GM18517 (cell line): Measurements from ENCODE around the gene RGS6.

Source experiments
- ATAC-seq: cut with Tn5 transposase; IDR thresholded peaks from one replicate; pipeline ENCODE4 v1.9.1; 2021; ENCODE audit warnings: mild to moderate bottlenecking, moderate library complexity; ENCODE audit not compliant: unreplicated experiment

RGS6 gene

GRCh38 chr14:72600551-72601330, 668.5 kb downstream of the RGS6 start:
- ATAC-seq: no peak

DNA sequence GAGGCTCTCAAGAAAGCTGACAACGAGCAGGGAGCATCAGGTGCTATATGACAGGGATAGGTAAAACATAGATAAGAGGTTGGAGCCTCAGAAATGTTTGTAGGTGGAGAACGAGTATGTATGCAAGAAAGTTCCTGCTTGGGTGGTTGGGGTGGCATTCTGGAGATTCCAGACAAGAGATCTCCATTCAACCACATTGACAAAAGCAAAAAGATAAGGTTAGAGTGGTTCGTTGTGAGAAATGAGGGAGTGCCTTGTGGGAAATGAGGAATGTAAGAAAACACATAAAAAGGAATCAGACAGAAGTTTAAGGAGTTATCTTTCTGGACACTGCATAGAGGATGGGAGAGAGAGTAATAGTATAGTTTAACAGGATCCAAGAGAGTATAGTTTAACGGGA, 671.4 kb downstream of the RGS6 start:
- no peak for ATAC-seq

GRCh38 chr14:72604133-72604532, 671.9 kb downstream of the RGS6 start:
- no peak for ATAC-seq

- no peak for ATAC-seq
Measured at GRCh38 chr14:72605096-72605920, 673.1 kb downstream of the RGS6 start.

DNA sequence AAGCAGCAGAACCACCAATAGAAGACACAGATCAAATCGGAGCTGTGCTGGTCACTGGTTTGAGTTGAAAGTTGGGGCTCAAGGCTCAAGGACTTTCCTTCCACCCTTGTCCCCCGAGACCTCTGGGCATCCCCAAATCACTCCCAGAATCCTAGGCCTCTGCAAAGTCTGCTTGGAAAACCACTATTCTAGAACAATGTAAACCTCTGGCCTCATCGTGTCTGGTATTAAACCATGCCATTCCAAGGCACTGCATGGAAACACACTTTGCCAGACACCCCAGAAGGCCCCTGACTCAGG, 673.6 kb downstream of the RGS6 start:
- ATAC-seq: no peak

- no peak for ATAC-seq
Measured at GRCh38 chr14:72606879-72607278, 674.6 kb downstream of the RGS6 start.

GRCh38 chr14:72607386-72608130, 675.3 kb downstream of the RGS6 start:
- ATAC-seq: no peak

DNA sequence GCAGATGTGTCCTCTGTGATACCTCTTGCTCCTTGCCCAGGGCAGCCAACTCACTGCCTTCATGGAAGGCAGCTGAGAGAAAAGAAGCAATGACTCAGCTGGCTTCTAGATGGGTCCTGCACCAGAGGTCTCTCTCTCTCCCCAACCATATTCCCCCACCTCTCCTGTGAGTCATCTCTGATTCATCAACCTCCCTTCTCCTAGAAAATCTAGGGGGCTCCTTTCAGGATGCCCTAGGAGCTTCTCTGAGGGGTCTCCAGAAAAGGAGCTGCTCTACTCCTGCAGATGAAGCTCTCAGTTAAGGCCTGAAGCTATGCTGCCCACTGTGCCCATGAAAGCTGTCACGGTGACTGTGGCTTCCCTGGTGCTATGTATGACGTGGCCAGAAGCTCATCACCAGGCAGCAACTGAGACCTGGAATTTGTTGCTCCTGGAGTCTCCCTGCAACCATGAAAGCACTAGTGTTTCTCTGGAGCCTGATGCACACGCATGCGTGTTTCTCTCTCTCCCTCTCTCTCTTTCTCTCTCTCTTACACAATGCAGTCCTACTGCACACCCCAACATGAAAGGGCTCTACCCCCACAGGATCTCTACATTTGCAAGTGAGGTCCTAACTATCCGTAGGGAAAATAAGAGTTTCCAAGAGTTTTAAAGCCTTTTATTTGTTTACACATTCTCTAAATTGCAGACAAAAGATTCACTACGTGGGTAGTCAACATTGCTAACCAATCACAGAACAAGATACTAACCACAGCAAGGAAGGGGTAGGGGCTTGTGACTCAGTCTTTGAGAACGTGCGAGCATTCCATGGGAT, 676.4 kb downstream of the RGS6 start:
- ATAC-seq: no peak

DNA sequence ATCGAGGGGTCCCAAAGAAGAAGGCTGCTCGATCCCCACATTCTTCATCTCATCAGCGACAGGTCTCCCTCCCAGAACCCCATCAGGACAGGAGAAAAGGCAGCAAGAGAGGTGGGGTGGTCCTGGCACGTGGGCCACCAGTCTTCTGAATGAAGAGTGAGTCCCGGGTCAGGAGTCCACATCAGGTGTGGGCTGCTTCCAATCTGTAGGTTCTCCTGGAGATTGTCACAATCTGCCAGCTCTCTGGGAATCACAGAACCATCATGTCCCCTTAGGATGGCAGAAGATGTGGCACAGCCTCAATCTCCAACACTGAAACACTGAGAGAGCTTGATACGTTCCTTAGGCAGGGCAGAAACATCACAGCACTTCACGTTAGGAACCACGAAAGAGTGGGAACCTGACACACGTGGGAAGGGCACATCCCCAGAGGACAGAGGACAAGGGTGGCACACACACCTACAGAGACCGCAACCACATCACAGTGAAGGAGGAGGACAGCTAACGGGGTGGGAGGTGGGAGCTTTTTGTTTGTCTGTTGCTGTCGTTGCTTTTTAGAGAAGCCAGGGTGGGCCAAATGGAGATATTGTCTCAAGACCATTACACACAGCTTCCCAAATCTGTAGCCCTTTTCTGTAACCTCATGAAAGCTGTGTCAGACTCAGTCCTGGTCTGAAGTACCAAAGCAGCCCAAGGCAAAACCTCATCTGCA, 677.1 kb downstream of the RGS6 start:
- no peak for ATAC-seq

GRCh38 chr14:72610096-72610830, 678.0 kb downstream of the RGS6 start:
- no peak for ATAC-seq

DNA sequence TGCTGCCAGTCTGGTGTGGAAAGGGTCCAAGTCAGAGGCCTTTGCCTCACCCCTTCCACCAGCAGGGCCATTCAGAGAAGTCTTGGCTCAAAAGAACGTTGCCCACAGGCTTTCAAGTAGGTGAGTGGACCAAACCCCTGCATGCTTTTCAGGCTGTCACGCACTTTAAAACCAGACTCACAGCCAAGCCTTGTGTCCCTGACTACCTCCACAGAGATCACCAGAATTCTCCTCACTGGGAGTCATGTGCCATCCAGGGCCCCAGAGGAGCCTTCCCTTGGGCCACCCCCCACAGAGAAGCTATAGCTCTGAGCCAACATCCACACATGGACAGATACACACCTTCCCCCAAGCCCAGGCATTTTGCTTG, 678.6 kb downstream of the RGS6 start:
- ATAC-seq: no peak

DNA sequence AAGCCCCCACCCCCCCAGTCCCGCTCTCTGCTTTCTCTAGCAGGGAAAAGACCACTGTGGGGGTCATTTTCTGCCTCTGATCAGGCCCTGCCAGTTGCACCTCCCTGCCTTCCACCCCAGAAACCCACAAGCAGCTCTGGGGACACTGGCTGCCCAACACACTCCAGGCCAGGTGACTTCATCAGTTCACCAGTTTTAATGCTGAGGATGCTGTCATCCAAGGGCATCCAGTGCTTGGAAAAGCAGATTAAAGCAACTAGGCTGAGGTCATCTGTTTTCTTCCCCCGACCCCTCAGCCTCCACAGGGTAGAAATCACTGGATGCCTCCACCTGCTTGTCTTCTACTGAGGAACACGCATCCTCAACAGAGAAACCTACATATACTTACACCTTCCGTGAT, 679.3 kb downstream of the RGS6 start:
- no peak for ATAC-seq

GRCh38 chr14:72612041-72612440, 679.8 kb downstream of the RGS6 start:
- ATAC-seq: no peak

DNA sequence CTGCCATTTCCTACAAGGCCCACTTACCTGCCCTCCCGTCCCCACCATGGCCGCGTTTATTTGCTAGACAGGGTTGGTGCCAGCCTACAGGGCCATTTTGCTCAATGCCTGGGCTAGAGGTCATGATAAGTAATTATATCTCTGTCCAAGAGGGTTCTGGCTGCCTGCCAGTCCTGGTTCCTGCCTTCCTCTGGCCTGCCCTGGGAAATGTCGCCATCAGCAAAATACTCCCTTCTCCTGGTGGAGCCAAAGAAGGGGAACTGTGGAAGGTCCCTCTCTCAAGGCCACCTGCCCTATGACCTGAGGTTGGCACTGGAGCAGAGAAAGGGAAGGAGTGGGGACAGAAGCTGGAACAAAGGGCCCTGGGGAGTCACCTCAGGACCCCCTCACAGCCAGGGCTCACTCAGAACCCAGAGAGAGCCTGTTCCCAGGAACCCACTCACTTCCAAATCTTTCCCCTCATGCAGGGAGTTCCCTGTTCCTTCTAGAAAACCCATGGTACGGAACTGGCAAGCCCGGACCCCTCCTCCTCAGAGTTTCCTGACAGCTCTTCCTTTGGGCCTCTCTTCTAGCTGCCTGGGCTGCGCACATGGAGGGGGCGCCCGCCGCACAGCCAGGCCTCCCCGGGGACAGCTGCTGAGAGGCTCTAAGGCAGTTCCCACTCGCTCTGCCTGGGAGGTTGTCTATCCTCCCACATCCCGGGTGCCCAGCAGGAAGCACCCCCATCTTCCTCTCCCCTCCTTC, 681.2 kb downstream of the RGS6 start:
- no peak for ATAC-seq

DNA sequence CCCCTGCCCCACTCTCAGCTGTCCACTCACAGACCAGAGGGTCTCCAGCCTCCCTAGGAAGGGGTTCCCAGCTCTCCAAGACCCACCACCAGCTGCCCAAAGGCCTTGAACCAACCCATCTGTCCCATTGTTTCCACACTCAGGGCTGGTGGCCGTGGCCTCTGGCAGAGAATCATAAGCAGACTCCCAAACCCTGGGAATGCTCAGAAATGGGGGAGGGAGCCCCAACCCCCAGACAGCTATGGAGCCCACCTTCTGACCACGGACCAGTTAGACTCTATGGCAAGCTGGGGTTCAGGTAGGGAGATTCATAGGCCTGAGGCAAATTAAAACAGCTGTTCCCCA, 681.7 kb downstream of the RGS6 start:
- no peak for ATAC-seq

DNA sequence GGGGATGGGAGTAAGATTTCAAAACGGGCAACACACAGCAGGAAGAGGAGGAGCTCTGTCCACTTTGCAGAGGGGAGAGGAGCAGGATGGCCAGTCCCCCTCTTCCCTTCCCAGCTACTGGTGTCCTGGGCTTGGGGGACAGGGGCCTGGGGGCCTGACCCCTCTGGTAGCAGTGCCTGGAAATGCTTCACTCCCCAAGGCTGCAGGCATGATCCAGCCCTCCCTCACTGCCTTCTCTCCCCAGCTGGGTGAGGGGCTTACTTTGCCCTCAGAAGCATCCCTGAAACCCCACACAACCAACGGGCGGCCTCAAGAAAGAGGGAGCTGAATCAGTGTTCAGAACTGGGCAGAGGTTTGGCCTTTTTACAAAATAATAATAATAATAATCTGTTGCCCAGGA, 682.1 kb downstream of the RGS6 start:
- no peak for ATAC-seq

- no peak for ATAC-seq
Measured at GRCh38 chr14:72614891-72615415, 682.7 kb downstream of the RGS6 start.

- no peak for ATAC-seq
Measured at GRCh38 chr14:72615451-72616121, 683.4 kb downstream of the RGS6 start.
